Spinal cord (tissue), 10 donors: Measurements from ENCODE around the gene SMIM32. TPM values are rescaled to one million over a fixed set of nuclear protein-coding genes. Genes with fewer than 3 reads are reported as not detected.

Source experiments
- DNase-seq, 6 donors: peaks; one replicate each; pipeline versions ENCODE4 v3.0.0 to v3.0.0-alpha.2; 2013 to 2015; ENCODE audit warnings: low spot score in 6 of 6, low read depth in 4 of 6
- H3K27ac ChIP-seq: one replicate; pipeline ENCODE4 v1.5.1; 2013; ENCODE audit warnings: low read depth, low read length, control low read depth
- H3K27me3 ChIP-seq: one replicate; pipeline ENCODE4 v1.6.1; 2013; ENCODE audit warnings: low read length; ENCODE audit not compliant: control insufficient read depth, insufficient read depth
- H3K36me3 ChIP-seq: one replicate; pipeline ENCODE4 v1.6.1; 2013; ENCODE audit warnings: low read length; ENCODE audit not compliant: control insufficient read depth, insufficient read depth
- H3K4me1 ChIP-seq: one replicate; pipeline ENCODE4 v1.6.1; 2013; ENCODE audit warnings: low read length; ENCODE audit not compliant: control insufficient read depth, insufficient read depth
- H3K4me3 ChIP-seq: one replicate; pipeline ENCODE4 v1.5.1; 2013; ENCODE audit warnings: low read depth, low read length, control low read depth
- H3K9me3 ChIP-seq: one replicate; pipeline ENCODE4 v1.6.1; 2013; ENCODE audit warnings: low read length; ENCODE audit not compliant: control insufficient read depth, insufficient read depth
- WGBS: methylation state at CpG from one replicate; pipeline ENCODE4 v1.1.5; 2013; ENCODE audit warnings: missing lambda C conversion rate; ENCODE audit not compliant: insufficient coverage; 5-methylcytosine and 5-hydroxymethylcytosine counted together
- polyA plus RNA-seq, 2 donors: library from polyadenylated mRNA; unstranded; fragments of 120-200 nt; gene quantifications; one replicate each; pipeline ENCODE4 v1.2.1, GENCODE V29; 2013; ENCODE audit not compliant: insufficient read length in 2 of 2
- total RNA-seq, 2 donors: library from RNA; depleted of rRNA in 1 of 2; stranded (reverse); fragments of 120-200 nt in 1 of 2; fragments of >200 nt in 1 of 2; gene quantifications; one replicate each; pipeline versions ENCODE4 v1.2.3 to v1.2.4, GENCODE V29; 2013 to 2014
- donor health status: healthy.

The SMIM32 gene
- total and polyA plus RNA-seq, 4 donors = 1.6 to 8.8 (median 5.1) TPM

- WGBS = 100% methylated on average over 3 of the region's 3 CpGs
- Histone ChIP-seq H3K9me3 (no peaks in the 10 kb centered on the region), H3K36me3 (no peaks in the 10 kb centered on the region), H3K4me1 (no peaks in the 10 kb centered on the region), H3K27me3 (no peaks in the 10 kb centered on the region), H3K27ac (no peak overlapping the region), H3K4me3 (no peak overlapping the region)
- DNase-seq = no peak
Measured at GRCh38 chr5:136169218-136169617, 23.7 kb downstream of the SMIM32 start.

GRCh38 chr5:136166909-136167308, 26.1 kb downstream of the SMIM32 start:
- Histone ChIP-seq H3K27me3 (no peaks in the 10 kb centered on the region), H3K36me3 (peaks cover 7% of the 10 kb centered on the region), H3K9me3 (no peaks in the 10 kb centered on the region), H3K4me3 (no peak overlapping the region), H3K4me1 (no peaks in the 10 kb centered on the region), H3K27ac (no peak overlapping the region)
- 56% methylated on average over 2 of the region's 4 CpGs for WGBS
- no peak for DNase-seq

DNA sequence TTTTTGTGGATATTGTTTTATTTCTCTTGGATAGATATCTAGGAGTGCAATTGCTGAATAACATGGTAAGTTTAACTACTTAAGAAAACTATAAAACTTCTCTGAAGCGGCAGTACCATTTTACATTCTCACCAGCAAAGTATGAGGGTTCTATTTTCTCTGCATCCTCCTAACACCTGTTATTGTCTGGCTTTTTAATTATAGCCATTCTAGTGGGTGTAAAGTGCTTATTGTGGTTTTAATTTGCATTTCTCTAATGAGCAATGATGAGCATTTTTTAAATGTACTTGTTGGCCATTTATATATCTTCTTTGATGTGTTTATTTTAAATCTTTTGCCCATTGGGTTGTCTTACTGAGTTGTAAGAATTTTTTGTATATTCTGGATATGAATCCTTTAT, 28.7 kb downstream of the SMIM32 start:
- no CpG with 5 or more reads among the region's 1 CpG for WGBS
- Histone ChIP-seq H3K9me3 (no peaks in the 10 kb centered on the region), H3K4me3 (no peak overlapping the region), H3K4me1 (no peaks in the 10 kb centered on the region), H3K36me3 (peaks cover 7% of the 10 kb centered on the region), H3K27ac (no peak overlapping the region), H3K27me3 (no peaks in the 10 kb centered on the region)
- DNase-seq = no peak

- Histone ChIP-seq H3K4me1 (no peaks in the 10 kb centered on the region), H3K27me3 (no peaks in the 10 kb centered on the region), H3K9me3 (no peaks in the 10 kb centered on the region), H3K36me3 (peaks cover 7% of the 10 kb centered on the region), H3K4me3 (no peak overlapping the region), H3K27ac (no peak overlapping the region)
- WGBS = 0% methylated on average over 1 of the region's 4 CpGs
- DNase-seq = no peak
Measured at GRCh38 chr5:136162008-136162407, 31.0 kb downstream of the SMIM32 start.

- H3K4me3 ChIP-seq = no peak overlapping the region
Measured at GRCh38 chr5:136159457-136159856, 33.5 kb downstream of the SMIM32 start.

GRCh38 chr5:136157514-136157913, 35.4 kb downstream of the SMIM32 start:
- no peak overlapping the region for H3K27ac ChIP-seq
- no peaks in the 10 kb centered on the region for H3K4me1 ChIP-seq
- no peak for DNase-seq
- no CpG with 5 or more reads among the region's 5 CpGs for WGBS
- no peak overlapping the region for H3K4me3 ChIP-seq
- H3K9me3 ChIP-seq = no peaks in the 10 kb centered on the region
- no peaks in the 10 kb centered on the region for H3K27me3 ChIP-seq
- H3K36me3 ChIP-seq = no peaks in the 10 kb centered on the region

More at GRCh38 chr5:136159457-136159856, 33.5 kb downstream of the SMIM32 start:
- H3K4me1 ChIP-seq = no peaks in the 10 kb centered on the region
- no CpG with 5 or more reads among the region's 3 CpGs for WGBS
- H3K36me3 ChIP-seq = peaks cover 7% of the 10 kb centered on the region
- no peaks in the 10 kb centered on the region for H3K27me3 ChIP-seq
- H3K27ac ChIP-seq = no peak overlapping the region
- peak in 1 of 6 donors; percentile 3 for DNase-seq
- H3K9me3 ChIP-seq = no peaks in the 10 kb centered on the region

DNA sequence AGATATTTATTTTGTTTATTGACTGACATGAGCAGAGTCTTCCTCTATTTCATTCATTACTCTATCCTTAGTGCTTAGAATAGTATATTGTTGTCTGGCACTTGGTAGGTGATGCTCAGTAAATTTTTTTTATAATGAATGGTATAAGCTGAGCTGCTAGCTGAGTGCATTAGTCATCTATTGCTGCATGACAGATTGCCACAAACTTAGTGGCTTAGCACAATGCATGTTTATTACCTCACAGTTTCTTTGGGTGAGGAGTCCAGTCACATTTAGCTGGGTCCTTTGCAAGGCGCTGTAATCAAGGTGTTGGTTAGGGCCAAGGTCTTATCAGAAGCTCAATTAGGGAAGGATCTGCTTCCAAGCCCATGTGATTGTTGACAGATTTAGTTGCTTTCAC, 37.2 kb downstream of the SMIM32 start:
- H3K4me3 ChIP-seq = no peak overlapping the region
- H3K9me3 ChIP-seq = no peaks in the 10 kb centered on the region
- no peak for DNase-seq
- H3K36me3 ChIP-seq = no peaks in the 10 kb centered on the region
- H3K27ac ChIP-seq = no peak overlapping the region
- no peaks in the 10 kb centered on the region for H3K4me1 ChIP-seq
- H3K27me3 ChIP-seq = no peaks in the 10 kb centered on the region
- WGBS = no CpG with 5 or more reads among the region's 1 CpG

DNA sequence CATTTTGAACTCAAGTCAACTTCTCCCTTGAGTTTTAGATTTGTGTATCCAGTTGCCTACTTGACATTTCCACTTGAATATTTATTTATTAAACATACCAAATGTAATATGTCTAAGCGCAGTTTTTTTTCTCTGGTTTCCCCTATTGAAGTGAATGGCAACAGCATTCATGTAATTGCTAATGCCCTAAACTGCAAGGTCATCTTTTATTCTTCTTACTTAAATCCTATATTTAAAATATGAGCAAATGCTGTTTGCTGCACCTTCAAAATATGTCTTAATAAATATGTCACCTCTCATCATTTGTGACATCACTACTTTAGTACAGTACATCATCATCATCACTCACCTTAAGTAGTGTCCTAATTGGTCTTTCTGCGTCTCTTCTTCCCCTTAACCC, 37.9 kb downstream of the SMIM32 start:
- Histone ChIP-seq H3K27me3 (no peaks in the 10 kb centered on the region), H3K4me1 (no peaks in the 10 kb centered on the region), H3K27ac (no peak overlapping the region), H3K4me3 (no peak overlapping the region), H3K9me3 (no peaks in the 10 kb centered on the region), H3K36me3 (no peaks in the 10 kb centered on the region)
- 100% methylated on average over 1 of the region's 2 CpGs for WGBS
- no peak for DNase-seq

DNA sequence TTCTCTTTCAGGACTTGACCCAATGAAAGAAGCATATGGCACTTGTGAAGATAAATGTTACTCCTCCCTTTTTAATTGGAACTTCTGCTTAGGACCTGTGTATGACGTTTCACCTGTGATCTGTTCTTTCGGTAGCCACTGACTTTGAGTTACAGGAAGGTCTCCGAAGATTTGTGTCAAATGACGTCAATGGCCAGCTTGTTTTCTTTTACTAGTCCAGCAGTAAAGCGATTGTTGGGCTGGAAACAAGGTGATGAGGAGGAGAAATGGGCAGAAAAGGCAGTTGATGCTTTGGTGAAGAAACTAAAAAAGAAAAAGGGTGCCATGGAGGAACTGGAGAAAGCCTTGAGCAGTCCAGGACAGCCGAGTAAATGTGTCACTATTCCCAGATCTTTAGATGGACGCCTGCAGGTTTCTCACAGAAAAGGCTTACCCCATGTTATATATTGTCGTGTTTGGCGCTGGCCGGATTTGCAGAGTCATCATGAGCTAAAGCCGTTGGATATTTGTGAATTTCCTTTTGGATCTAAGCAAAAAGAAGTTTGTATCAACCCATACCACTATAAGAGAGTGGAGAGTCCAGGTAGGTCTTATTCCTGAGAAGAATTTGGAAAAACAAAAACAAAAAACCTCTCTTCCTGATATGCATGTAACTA, 39.3 kb downstream of the SMIM32 start:
- H3K36me3 ChIP-seq = no peaks in the 10 kb centered on the region
- H3K4me3 ChIP-seq = no peak overlapping the region
- WGBS = 85% methylated on average over 6 of the region's 11 CpGs
- no peaks in the 10 kb centered on the region for H3K4me1 ChIP-seq
- H3K27me3 ChIP-seq = no peaks in the 10 kb centered on the region
- no peaks in the 10 kb centered on the region for H3K9me3 ChIP-seq
- no peak overlapping the region for H3K27ac ChIP-seq
- DNase-seq = no peak

GRCh38 chr5:136149891-136150290, 43.1 kb downstream of the SMIM32 start:
- H3K9me3 ChIP-seq = no peaks in the 10 kb centered on the region
- no peaks in the 10 kb centered on the region for H3K4me1 ChIP-seq
- no peaks in the 10 kb centered on the region for H3K36me3 ChIP-seq
- DNase-seq = no peak
- H3K27ac ChIP-seq = no peak overlapping the region
- H3K4me3 ChIP-seq = no peak overlapping the region
- WGBS = no CpG with 5 or more reads among the region's 1 CpG
- H3K27me3 ChIP-seq = no peaks in the 10 kb centered on the region
